ENCODE measurements around the gene CELSR1.

GRCh38 chr22:46579751-46580449 is 42.5 kb upstream of the CELSR1 start:
- TF ChIP-seq CTCF (conservative IDR thresholded peaks at IDR 0.05; ENCODE audit: low read length) (no peak), EZH2phosphoT487 (IDR thresholded peaks at IDR 0.05; ENCODE audit: borderline replicate concordance, low read depth, low read length) (no peak)

All from OCI-LY7 (cell line).